CD4-positive, alpha-beta T cell treated with Interleukin-10 for 1 hour (primary cell): Measurements from ENCODE around the gene ALKAL2.

Experiments used
- DNase-seq: peaks from one replicate; pipeline ENCODE4 v3.0.0-alpha.2; 2020

Gene ALKAL2

DNA sequence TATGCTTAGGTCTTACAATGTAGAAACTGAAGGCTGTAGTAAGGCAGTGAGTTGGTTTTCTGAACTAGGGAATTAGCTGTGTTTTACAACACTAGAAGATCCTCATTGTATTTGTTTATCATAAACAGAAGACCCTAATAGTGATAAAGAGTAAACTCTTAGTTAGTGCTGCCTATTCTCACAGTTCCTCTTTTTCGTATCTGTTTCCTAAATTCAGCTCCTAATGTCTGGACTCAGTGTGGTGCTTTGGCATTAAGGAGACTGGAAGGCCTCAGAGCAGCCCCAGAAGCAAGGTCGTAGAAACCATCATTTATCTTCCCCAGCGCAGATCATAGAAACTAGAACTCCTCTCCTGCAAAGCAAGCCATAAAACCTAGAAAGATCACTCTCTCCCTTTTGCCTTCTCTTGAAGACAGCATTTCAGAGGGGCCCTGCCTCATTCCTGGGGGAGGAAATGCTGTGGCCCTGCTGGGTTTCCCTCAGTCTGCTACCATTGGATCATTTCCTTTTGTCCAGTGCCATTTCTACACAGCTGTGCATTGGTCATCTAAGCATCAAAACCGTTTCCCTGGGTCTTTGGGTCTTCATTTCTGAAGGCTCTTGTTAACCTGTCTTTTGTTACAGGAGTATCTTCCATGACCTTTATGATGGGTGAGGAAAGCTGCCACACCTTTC lies 18.4 kb downstream of the ALKAL2 start:
- no peak for DNase-seq

DNA sequence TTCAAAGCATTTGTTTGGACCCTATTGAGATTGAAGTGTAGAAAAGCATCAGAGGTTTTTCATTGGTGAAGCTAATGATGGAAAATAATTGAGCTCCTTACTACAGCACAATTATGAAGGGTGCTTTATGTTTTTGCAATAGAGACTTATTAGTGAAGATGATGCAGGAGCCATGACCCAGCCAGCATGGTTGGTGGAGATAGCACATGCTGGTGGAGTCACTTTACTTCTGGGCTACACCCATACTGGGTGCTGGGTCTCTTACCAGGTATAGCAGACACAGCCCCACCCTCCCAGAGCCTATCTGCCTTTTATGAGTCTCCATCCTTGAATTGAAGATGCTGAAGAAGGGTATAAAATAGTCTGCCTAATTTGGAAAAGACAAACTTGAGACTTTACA lies 19.6 kb downstream of the ALKAL2 start:
- no peak for DNase-seq

DNA sequence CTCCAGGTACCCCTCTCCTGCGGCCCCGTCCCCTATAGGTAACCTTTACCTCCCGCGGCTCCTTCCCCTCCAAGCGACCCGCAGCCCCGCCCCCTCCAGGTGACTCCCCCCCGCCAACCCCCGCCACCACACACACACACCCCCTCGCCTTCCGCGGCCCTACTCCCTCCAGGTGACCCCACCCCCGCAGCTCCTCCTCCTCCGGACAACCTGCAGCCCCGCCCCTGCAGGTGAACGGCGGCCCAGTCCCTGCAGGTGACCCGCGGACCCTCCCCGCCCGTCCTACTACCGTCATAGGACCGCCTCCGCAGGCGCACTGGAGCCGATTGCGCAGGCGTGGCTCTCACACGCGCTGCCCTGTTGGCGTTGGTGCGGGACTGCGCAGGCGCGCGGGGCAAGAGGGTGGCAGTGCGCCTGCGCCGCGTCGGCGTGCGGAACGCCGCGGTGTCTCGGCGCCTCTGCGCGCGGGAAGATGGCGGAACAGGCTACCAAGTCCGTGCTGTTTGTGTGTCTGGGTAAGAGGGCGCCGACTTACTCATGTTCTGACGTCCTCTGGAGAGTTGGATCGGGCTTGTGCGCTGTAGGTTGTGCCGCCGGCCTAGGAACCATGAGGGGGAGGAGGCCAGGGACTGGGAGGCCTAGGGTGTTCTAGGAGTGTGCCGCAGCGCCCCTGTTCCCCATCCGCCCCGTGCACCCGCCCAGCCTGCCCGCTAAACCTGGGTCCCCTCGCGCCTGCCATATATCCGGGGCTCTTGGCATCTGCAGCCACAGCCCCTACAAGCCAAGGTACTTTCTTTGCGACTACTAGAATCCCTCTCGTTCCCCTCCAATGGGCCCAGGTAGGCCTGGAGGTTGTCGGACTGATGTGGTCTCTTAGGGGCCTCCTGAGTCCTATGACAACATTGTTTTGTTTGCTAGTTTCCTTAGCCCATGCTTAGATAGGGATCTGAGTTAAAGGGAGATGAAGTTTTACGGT lies 23.1 kb downstream of the ALKAL2 start, which contains the start of gene ACP1:
Gene ACP1 (plus strand): TSS at position 455 of the 976 bp plus-strand sequence. CDS start 18 bp downstream, at position 473.
- peak; percentile 96 for DNase-seq

DNA sequence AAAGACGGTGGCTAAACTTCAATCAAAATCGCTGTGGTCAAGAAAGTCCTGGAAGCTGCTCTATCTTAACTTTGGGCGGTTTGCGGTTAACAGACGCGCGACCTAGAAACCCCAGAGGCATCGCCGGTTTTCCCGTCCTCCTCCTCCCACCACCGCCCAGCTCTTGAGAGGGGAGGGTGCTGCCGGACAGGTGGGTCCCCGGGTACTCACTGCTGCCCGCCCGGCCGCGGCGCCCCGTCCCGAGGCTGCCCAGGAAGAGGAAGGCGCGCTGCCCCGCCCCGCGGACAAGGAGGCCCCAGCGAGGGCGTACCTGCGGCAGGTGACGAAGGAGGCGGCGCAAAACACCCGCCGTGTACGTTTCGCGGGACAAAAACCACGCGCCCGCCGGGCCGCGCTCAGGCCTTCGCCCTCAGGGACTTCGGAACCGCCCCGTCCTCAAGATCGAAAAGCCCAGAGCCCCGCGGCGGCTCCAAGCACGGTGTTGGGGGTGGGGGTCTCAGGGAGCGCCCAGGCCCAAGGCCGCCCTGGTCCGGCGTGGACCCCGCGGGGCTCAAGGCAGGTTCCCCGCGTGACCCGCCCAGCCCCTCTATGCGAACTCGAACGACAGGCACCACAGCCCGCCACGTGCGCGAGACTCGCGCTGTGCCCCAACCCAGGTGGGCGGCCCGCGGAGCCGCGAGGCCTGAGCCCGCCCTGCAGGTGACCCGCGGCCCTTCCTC lies 24.0 kb downstream of the ALKAL2 start, which contains the start of gene SH3YL1:
Gene SH3YL1 (minus strand): TSS at position 259 of the 719 bp plus-strand sequence. CDS start 48 bp downstream, at position 211.
- DNase-seq, result peak; percentile 67

DNA sequence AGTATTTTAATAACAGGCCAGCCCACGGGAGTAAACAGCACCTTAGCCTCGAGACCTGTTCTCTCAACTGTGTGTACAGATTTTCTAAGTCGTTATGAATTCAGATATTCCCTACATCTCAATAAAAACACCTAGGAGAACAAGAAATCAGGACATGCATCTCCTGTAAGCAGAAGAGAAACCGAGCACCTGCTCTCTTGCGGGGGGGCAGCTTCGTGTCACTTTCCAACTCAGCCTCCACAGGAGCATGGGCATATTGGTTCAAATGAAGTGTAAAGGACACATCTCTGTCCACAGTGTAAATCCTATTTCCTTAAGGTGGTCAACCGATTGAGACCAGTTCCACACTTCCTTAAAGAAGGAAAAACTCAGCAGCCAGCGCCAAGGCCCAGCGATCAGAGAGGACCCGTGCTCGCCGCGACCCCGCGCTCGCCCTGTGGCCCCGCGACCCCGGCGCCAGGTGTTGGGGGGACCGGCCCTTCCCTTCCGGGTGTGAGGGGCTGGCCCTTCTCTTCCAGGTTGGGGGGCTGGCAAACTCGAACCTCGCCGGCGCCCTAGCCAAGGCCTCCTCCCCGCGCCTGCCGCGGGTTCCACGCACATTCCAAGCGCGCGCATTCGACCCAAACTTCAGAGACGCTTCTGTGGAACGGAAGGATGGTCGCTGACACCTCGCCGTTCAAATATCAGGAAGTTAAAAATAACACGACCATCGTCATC lies 24.7 kb downstream of the ALKAL2 start:
- DNase-seq, result no peak

DNA sequence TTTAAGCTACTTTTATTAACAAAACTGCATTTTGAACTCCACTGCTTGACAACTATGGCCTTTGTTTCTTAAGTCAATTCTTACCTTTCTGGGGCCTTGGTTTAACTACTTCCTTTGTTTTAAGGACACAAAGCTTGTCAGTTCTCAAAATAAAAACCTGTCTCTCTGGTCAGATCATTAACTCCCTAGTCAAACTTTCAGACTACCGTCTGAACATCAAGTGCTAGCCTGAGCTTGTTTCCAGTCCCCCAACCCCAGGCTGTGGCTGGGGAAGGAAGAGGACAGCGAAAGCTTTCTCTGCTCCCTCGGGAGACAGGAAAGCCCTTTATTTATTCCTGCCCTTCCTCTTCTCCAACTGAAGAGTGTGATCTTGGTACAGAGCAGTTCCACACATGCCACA lies 25.8 kb downstream of the ALKAL2 start:
- DNase-seq, result no peak

DNA sequence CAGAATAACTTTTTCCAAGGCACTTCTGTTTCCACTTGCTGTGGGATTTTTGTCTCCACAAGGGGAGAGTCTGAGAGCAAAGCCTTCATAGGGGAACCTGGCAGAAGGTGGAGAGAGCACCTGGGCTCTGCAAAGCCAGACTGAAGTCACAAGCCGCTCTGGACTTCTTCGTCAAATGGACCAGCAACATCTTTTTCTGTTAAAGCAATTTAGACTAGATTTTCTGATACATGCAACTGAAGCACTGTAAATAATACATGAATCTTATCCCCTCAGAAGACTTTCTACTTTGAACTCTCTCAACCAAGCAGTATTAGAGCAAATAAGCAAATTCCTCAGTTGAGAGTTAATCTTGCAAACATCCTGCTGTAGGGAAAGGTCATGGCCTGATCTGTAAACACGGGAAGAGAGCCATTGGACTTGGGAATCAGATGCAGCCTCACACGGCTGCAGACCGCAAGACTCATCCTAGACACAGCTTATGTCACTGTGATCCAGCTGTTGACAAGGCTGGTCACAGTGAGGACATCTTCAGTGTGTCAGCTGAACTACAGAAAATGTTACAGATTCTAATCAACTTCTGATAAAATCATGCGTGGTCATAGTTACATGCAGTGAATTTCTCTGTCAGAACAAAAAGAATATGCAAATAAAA lies 27.3 kb downstream of the ALKAL2 start:
- no peak for DNase-seq

DNA sequence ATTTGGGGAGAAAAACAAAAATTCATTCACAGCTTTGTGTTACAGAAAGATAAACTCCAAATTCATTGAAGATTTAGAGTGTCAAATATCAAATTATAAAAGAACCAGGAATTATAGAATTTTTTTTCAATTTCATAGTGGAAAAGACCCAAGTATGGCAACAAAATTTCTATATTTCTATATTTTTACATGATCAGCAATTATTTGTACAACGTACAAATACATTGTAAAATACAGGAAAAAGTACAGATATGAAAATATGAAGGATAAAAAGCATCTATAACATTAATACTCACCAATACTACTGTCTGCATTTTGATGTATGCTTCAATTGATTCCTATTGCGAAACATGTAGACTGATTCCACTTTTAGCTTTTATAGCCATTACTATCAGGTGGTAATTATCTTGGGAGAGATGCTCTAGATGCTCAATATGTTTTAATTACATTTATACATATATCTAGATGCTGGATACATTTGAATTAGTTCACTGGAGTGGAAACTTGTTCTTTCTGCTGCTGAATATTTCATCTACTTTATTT lies 28.0 kb downstream of the ALKAL2 start:
- DNase-seq, result no peak

DNA sequence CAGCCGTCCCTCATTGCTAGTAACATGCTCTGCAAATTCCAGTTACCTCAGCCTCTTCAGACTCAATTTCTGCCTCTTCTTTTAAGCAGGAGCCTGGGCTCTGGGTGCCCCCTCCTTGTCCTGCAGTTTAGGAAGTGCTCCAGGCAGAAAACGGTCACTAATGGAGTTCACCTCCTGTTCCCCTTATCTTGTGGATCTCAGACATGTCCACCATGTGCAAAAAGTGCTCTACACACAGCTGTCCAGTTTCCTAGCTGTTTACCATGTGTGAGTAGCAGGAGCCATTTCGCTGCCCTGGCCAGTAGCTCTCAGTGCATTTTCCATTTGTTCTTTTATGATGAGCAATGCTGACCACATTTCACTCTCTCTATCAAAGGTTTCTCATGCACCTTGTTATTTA lies 29.0 kb downstream of the ALKAL2 start:
- no peak for DNase-seq

DNA sequence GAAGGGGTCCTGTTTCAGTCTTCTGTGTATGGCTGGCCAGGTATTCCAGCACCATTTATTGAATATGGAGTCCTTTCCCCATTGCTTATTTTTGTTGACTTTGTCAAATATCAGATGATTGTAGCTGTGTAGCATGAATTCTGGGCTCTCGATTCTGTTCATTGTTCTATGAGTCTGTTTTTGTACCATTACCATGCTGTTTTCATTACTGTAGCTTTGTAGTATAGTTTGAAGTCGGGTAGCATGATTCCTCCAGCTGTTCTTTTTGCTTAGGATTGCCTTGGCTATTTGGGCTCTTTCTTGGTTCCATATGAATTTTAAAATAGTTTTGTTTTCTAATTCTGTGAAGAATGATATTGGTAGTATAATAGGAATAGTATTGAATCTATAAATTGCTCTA lies 30.0 kb downstream of the ALKAL2 start:
- DNase-seq, result no peak

DNA sequence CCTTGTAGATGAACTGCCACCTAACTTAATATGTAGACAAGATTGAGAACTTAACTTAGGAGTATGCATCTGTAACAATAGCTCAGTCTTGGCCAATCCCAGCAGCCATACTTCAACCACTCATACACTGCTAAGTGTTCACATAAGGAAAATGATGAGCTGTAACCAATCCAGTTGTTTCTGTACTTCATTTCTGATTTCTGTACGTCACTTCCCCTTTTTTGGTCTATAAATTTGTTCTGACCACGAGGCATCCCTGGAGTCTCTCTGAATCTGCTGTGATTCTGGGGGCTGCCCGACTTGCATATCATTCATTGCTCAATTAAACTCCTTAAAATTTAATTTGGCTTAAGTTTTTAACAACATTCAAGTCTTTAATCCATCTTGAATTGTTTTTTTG lies 30.5 kb downstream of the ALKAL2 start:
- DNase-seq, result no peak

DNA sequence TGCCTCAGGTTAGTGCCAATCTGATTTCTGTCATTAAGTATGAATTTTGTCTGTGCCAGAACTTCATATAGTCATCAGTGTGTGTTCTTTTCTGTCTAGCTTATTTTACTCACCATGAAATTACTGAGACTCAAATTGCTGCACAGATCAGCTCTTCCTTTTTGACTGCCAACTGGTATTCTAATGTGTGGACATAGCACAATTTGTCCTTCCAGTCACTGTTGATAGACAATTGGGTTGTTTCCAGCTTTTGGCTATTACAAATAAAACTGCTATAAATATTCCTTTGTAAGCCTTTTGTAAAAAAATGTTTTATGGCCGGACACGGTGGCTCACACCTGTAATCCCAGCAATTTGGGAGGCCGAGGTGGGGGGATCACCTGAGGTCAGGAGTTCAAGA lies 31.8 kb downstream of the ALKAL2 start:
- DNase-seq, result no peak

DNA sequence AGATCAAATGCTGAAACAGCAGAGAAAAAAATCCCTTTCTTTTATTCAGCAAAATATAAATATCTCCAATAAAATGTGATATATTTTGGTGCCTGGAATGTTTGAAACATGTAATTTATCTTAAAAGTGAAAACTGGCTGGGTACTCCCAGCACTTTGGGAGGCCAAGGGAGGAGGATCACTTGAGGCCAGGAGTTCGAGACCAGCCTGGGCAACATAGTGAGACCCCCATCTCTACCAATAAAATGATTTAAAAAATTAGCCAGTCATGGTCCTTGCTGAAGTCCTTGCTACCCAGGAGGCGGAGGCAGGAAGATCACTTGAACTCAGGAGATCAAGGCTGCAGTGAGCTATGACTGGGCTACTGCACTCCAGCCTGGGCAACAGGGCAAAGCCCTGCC lies 32.7 kb downstream of the ALKAL2 start:
- DNase-seq, result no peak

DNA sequence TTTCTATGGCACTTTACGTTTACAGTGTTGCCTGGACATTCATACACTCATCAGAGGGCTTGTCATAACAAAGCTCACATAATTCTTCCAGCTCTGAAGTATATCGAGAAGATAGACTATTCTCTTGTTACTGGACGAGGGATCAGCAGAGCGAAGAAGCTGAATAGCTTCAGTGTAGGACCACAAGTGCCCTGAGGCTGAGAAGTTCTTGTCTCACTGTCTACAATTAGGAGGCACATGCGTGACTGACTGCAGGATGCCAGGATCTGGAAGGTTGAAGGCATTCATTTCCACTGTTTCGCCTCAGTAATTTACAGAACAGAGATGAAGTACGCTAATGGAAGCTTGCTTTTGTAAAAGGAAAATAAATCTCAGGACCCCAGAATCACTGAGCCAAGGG lies 33.6 kb downstream of the ALKAL2 start:
- DNase-seq, result no peak

DNA sequence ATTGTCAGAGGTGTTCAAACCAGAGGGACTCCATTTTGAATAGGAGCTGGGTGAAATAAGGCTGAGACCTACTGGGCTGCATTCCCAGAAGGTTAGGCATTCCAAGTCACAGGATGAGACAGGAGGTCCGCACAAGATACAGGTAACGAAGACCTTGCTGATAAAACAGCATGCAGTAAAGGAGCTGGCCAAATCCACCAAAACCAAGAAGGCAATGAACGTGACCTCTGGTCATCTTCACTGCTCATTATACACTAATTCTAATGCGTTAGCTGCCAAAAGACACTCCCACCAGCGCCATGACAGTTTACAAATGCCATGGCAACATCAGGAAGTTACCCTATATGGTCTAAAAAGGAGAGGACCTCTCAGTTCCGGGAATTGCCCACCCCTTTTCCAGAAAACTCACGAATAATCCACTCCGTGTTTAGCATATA lies 34.7 kb downstream of the ALKAL2 start:
- no peak for DNase-seq

DNA sequence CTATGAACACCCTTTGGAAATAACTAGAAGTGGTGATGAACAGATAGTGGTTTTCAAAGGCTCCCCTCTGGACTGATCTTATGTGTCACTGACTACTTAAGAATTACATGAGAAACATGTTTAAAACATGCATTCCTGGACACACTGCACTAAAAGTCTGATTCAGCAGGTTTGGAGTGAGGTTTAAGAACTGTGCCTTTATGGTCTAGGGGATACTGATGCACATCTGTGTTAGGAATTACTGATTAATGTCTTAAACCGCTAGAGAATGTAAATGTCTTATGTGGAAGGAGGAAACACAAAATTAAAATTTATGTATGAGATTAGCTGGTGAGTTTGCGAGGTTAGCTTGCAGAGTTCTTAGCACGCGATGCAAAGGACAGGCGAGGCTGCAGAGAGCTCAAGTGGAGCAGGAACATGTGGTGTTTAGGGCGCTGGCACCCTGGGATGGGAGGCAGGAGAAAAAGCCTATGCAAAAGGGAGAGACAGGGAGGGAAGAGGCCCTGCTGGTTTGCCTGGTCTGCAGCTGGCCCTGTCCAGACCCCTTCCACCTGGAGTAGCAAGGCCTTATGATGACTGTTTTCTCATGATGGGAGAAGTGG lies 35.8 kb downstream of the ALKAL2 start:
- DNase-seq, result no peak

DNA sequence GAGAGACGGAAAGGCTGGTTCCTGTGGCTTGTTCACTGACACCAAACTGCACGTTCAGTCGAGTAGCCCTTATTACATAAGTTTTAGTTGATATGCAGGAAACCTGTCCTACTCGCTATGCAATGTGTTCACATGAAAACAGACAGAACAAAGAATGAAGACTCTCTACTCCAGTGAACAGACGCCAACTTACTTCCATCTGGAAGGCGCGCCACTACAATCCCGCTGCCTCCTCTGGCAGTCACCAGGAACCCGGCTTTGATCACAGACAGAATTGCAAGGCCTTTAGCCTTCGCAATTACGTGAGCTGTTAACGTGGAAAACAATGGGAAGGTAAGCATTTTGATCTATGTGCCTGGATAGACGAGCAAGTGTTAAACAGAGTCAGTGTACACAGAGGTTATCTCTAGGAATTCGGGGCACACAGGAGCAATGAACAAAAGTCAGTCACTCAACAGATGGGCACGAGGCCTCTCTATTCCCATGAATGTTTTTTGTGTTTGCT lies 38.3 kb downstream of the ALKAL2 start:
- DNase-seq, result no peak

DNA sequence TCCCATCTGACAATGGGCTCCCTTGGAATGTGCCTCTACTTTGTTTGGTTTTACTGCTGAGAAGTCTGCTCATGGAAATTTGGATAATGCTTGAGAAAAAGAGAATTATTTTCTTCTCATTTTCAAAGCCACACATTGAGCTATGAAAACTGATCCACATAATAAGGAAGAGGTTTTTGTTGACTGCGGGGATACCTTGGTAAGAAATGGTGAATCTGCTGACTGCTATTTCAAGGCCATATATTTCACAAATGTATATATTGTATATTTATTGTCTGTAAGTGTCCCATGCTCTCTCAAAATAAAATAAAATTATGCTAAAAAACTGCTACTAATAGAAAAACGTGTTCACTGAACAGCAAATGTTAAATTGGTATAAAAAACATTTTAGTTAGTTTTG lies 39.2 kb downstream of the ALKAL2 start:
- DNase-seq, result no peak

DNA sequence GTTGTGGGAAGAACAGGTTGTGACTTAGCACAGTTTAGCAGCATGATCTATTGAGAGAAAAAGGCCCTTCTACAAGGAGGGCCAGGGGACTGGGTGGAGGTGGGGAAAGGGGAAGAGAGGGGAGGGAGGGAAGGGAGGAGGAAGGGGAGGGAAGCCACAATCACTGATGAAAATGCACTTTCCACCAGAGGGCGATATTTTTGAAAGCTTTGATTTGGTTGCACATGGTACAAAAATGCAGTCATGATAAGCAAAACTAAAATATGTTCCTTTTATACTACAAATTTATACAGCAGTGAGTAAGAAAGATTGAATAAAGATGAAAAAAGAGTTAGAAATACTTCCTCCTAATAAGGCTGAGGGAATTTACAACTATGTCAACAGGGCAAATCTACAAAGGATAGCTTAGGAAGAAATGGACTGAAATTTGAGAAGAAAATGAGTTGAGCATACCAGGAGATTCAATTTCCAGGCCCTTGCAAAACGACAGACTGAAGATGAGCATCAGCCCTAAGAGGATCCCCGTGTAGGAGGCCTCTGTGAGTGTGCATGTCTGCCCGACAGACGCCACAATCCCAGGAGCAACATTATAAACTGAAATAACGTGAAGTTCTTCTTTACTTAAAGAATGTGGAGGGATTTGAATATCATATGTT lies 41.3 kb downstream of the ALKAL2 start:
- peak; percentile 62 for DNase-seq

DNA sequence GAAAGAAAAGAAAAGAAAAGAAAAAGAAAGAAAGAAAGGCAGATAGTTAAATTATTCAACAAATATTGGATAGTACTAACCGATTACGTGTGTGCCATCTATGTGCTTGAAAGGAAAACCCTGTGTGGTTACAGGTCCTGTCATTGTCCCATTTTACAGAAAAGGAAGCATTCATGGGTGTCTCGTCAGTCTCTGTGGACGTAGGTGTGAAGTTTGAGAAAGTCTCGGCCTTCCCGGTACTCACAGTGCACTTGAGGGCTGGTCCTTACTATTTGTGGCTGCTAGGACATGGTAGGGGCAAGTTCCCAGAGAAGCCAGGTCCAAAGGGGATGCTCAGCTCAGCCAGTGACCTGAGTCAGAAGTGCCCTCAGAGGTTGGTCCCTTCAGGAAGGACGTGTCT lies 43.3 kb downstream of the ALKAL2 start:
- DNase-seq, result no peak

DNA sequence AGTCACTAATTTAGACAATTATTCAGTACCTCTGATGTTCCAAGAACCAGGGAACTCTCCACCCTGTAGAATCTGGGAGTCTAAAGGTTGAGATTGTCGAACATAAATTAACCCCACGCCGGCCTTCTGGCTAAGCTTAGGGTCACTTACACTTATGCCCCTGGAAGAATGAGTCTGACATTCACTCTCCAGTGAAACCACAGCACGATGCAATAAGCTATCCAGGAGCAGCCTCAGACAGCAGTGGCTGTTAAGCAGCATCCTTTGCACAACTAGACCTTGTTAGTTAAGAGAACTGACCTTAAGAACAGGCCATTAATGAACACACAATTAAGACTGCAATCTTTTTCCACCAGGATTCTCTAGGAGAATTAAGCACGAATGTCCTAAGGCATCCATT lies 49.0 kb downstream of the ALKAL2 start:
- no peak for DNase-seq
